Stimulated activated naive B cell treated with anti-CD40 and anti-IgM and Interleukin-4, amounts not matched to agents 10 μg/mL and 1 μg/mL and 100 μg/mL, for 72 hours (primary cell): ENCODE measurements around the gene ABCA7.
A peak's percentile ranks its signal among the peaks of the same experiment; 100 is the strongest.

Experiments
- ATAC-seq, 2 donors: fragments of 150-1000 bp; cut with Tn5 transposase; replicated peaks; 2 replicates each; pipeline ENCODE4 v1.10.0; 2021; ENCODE audit warnings: moderate library complexity in 1 of 2
- DNase-seq: peaks from one replicate; pipeline ENCODE4 v3.0.0; 2021
- H3K27ac Mint-ChIP-seq: one replicate; pipeline ENCODE4 v1.8.0; 2022; ENCODE audit warnings: mild to moderate bottlenecking, mixed read lengths
- H3K27me3 Mint-ChIP-seq, 2 donors: one replicate each; pipeline ENCODE4 v1.8.0; 2022; ENCODE audit warnings: mixed read lengths in 2 of 2
- H3K36me3 Mint-ChIP-seq, 2 donors: one replicate each; pipeline ENCODE4 v1.8.0; 2022; ENCODE audit warnings: mixed read lengths in 2 of 2, mild to moderate bottlenecking in 1 of 2
- H3K4me1 Mint-ChIP-seq, 2 donors: one replicate each; pipeline ENCODE4 v1.8.0; 2022; ENCODE audit warnings: mixed read lengths in 2 of 2, mild to moderate bottlenecking in 1 of 2
- H3K4me3 Mint-ChIP-seq, 2 donors: one replicate each; pipeline ENCODE4 v1.8.0; 2022; ENCODE audit warnings: mild to moderate bottlenecking in 2 of 2, mixed read lengths in 2 of 2, moderate library complexity in 1 of 2
- H3K9me3 Mint-ChIP-seq, 2 donors: one replicate each; pipeline ENCODE4 v1.8.0; 2022; ENCODE audit warnings: mixed read lengths in 2 of 2, mild to moderate bottlenecking in 1 of 2

ABCA7 gene

DNA sequence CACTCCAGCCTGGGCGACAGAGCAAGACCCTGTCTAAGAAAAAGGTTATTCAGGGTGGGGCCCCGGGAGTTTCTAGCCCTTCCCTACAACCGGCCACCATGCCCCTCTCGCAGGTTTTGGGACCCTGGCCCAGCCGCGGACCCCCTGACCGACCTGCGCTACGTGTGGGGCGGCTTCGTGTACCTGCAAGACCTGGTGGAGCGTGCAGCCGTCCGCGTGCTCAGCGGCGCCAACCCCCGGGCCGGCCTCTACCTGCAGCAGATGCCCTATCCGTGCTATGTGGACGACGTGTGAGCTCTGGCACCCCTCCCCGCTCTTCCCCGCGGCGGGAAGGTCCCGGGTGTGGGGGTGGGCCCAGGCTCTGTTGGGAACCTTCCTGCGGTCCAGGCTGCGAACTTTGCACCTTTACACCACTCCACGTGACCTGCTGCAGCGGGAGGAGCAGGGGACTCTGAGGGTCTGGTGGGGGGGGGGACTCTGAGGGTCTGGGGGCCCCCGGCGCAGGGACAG, 6.3 kb downstream of the ABCA7 start:
- Mint-ChIP-seq H3K27me3 (no peaks in the 10 kb centered on the region), H3K9me3 (no peaks in the 10 kb centered on the region), H3K4me1 (peaks cover 3 to 12% of the 10 kb centered on the region in 2 donors), H3K4me3 (no peak overlapping the region), H3K27ac (no peak overlapping the region), H3K36me3 (peaks cover 24 to 25% of the 10 kb centered on the region in 2 donors)
- no peak for ATAC-seq
- no peak for DNase-seq

DNA sequence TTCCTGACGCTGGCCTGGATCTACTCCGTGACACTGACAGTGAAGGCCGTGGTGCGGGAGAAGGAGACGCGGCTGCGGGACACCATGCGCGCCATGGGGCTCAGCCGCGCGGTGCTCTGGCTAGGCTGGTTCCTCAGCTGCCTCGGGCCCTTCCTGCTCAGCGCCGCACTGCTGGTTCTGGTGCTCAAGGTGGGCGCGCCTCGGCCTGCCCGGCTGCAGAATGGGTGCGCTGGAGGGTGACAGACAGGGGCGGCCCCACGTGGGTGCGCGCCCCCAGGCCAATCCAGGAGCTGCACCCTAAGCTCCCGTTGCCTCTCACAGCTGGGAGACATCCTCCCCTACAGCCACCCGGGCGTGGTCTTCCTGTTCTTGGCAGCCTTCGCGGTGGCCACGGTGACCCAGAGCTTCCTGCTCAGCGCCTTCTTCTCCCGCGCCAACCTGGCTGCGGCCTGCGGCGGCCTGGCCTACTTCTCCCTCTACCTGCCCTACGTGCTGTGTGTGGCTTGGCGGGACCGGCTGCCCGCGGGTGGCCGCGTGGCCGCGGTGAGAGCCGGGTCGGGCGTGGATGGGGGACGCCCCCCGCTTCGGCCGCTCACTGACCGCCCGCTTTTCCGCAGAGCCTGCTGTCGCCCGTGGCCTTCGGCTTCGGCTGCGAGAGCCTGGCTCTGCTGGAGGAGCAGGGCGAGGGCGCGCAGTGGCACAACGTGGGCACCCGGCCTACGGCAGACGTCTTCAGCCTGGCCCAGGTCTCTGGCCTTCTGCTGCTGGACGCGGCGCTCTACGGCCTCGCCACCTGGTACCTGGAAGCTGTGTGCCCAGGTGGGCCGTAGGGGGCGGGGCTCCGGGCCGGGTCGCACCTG, 7.2 kb downstream of the ABCA7 start:
- Mint-ChIP-seq H3K4me3 (no peak overlapping the region), H3K27ac (no peak overlapping the region), H3K36me3 (peaks cover 31 to 32% of the 10 kb centered on the region in 2 donors), H3K9me3 (no peaks in the 10 kb centered on the region), H3K4me1 (peaks cover 0 to 6% of the 10 kb centered on the region in 2 donors), H3K27me3 (no peaks in the 10 kb centered on the region)
- DNase-seq (no peak), ATAC-seq (no peak)

DNA sequence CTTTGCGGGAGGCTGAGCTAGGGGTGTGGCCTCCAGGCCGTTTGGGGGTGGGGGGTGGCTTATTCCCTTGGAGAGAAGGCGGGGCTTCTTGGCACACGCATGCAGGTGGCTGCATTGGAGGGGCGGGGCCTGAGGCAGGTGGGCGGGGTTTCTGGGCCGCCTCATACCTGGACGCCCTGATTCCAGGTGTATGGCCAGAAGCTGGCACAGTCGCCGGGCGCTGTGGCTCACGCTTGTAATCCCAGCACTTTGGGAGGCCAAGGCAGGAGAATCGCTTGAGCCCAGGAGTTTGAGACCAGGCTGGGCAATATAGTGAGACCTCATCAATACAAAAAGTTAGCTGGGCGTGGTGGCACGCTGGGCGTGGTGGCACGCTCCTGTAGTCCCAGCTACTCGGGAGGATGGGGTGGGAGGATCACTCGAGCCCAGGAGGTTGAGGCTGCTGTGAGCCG, 7.8 kb downstream of the ABCA7 start:
- Mint-ChIP-seq H3K27ac (no peak overlapping the region), H3K36me3 (peaks cover 28 to 30% of the 10 kb centered on the region in 2 donors), H3K9me3 (no peaks in the 10 kb centered on the region), H3K4me3 (no peak overlapping the region), H3K27me3 (no peaks in the 10 kb centered on the region), H3K4me1 (peaks cover 1 to 3% of the 10 kb centered on the region in 2 donors)
- no peak for ATAC-seq
- DNase-seq = no peak

DNA sequence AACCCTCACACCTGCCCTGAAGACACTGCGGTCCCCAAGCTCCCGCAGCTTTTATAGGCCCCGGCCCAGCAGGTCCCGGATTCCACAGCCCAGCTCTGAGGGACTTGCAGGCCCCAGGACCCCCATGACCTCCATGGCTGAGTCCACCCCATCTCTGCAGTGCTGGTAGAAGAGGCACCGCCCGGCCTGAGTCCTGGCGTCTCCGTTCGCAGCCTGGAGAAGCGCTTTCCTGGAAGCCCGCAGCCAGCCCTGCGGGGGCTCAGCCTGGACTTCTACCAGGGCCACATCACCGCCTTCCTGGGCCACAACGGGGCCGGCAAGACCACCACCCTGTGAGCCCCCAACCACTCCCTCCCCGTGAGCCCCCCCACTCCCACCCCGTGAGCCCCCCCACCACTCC, 9.2 kb downstream of the ABCA7 start:
- Mint-ChIP-seq H3K4me1 (peaks cover 2 to 8% of the 10 kb centered on the region in 2 donors), H3K36me3 (peaks cover 39 to 40% of the 10 kb centered on the region in 2 donors), H3K27ac (no peak overlapping the region), H3K9me3 (no peaks in the 10 kb centered on the region), H3K4me3 (no peak overlapping the region), H3K27me3 (no peaks in the 10 kb centered on the region)
- ATAC-seq = no peak
- no peak for DNase-seq

DNA sequence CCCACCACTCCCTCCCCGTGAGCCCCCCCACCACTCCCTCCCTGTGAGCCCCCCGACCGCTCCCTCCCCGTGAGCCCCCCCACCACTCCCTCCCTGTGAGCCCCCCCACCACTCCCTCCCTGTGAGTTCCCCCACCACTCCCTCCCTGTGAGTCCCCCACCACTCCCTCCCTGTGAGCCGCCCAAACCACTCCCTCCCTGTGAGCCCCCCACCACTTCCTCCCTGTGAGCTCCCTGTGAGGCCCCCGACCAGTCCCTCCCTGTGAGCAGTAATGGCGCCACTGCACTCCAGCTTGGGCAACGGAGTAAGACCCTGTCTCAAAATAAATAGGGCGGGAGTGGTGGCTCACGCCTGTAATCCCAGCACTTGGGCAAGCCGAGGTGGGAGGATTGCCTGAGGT, 9.9 kb downstream of the ABCA7 start:
- ATAC-seq (no peak), DNase-seq (no peak)
- Mint-ChIP-seq H3K36me3 (peaks cover 39 to 40% of the 10 kb centered on the region in 2 donors), H3K27ac (no peak overlapping the region), H3K9me3 (no peaks in the 10 kb centered on the region), H3K4me1 (peaks cover 2 to 8% of the 10 kb centered on the region in 2 donors), H3K27me3 (no peaks in the 10 kb centered on the region), H3K4me3 (no peak overlapping the region)

DNA sequence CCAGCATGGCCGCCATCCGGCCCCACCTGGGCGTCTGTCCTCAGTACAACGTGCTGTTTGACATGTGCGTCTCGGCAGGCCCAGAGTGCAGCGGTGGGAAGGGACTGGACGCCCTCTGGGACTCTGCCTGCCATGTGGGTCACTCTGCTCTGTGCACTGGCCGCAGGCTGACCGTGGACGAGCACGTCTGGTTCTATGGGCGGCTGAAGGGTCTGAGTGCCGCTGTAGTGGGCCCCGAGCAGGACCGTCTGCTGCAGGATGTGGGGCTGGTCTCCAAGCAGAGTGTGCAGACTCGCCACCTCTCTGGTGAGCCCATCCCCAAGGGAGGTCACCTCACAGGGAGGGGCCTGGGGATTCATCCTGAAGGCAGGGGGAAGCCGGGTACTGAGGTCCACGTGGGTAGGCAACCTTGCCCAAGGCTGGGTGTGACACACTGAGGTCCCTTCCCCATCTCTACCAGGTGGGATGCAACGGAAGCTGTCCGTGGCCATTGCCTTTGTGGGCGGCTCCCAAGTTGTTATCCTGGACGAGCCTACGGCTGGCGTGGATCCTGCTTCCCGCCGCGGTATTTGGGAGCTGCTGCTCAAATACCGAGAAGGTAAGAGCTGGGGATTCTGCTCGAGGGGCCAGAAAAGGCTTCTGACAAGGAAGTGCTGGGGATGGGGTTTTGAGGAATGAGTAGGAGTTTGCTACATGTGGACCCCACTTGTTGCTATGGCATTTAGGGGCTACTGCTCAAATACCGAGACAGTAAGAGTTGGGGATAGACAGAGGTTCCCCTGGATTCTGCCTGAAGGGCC, 11.3 kb downstream of the ABCA7 start:
- H3K27me3 Mint-ChIP-seq = no peaks in the 10 kb centered on the region
- no peak overlapping the region for H3K4me3 Mint-ChIP-seq
- ATAC-seq (no peak), DNase-seq (no peak)
- peaks cover under 1 to 2% of the 10 kb centered on the region in 2 donors for H3K9me3 Mint-ChIP-seq
- H3K4me1 Mint-ChIP-seq = peaks cover 2 to 8% of the 10 kb centered on the region in 2 donors
- no peak overlapping the region for H3K27ac Mint-ChIP-seq
- H3K36me3 Mint-ChIP-seq = peaks cover 44 to 46% of the 10 kb centered on the region in 2 donors

DNA sequence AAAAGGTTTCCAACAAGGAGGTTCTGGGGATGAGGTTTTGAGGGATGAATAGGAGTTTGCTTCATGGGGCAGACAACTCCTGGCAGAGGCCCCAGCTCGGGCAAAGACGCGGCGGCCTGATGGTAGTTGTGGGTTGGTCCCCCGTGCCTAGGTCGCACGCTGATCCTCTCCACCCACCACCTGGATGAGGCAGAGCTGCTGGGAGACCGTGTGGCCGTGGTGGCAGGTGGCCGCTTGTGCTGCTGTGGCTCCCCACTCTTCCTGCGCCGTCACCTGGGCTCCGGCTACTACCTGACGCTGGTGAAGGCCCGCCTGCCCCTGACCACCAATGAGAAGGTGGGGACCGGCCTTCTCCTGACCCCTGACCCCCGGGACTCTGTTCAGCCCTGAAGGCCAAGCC, 11.9 kb downstream of the ABCA7 start:
- Mint-ChIP-seq H3K9me3 (peaks cover 7 to 8% of the 10 kb centered on the region in 2 donors), H3K4me1 (peaks cover 6 to 10% of the 10 kb centered on the region in 2 donors), H3K4me3 (no peak overlapping the region), H3K36me3 (peaks cover 48 to 52% of the 10 kb centered on the region in 2 donors), H3K27ac (no peak overlapping the region), H3K27me3 (no peaks in the 10 kb centered on the region)
- DNase-seq (no peak), ATAC-seq (no peak)

DNA sequence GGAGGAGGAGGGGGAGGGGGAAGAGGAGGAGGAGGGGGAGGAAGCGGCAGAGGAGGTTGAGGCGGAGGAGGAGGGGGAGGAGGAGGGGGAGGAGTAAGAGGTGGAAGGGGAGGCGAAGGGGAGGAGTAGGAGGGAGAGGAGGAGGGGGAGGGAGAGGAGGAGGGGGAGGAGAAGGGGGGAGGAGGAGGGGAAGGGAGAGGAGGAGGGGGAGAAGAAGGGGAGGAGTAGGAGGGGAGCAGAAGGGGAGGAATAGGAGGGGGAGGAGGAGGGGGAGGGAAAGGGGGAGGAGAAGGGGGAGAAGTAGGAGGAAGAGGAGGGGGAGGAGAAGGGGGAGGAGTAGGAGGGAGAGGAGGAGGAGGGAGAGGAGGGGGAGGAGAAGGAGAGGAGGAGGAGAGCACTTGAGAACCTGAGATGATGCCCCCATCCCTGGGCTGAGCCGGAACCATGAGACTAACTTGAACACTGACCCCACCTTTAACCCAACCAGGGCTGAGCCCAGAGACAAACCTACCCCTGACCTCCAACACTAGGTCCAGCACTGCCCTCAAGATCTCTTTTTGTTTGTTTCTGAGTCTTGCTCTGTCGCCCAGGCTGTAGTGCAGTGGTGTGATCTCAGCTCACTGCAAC, 12.6 kb downstream of the ABCA7 start:
- ATAC-seq = peak; percentile 36 to 44
- Mint-ChIP-seq H3K4me1 (peaks cover 6 to 12% of the 10 kb centered on the region in 2 donors), H3K27me3 (no peaks in the 10 kb centered on the region), H3K4me3 (no peak overlapping the region), H3K9me3 (peaks cover 11 to 12% of the 10 kb centered on the region in 2 donors), H3K36me3 (peaks cover 49 to 59% of the 10 kb centered on the region in 2 donors), H3K27ac (no peak overlapping the region)
- no peak for DNase-seq

DNA sequence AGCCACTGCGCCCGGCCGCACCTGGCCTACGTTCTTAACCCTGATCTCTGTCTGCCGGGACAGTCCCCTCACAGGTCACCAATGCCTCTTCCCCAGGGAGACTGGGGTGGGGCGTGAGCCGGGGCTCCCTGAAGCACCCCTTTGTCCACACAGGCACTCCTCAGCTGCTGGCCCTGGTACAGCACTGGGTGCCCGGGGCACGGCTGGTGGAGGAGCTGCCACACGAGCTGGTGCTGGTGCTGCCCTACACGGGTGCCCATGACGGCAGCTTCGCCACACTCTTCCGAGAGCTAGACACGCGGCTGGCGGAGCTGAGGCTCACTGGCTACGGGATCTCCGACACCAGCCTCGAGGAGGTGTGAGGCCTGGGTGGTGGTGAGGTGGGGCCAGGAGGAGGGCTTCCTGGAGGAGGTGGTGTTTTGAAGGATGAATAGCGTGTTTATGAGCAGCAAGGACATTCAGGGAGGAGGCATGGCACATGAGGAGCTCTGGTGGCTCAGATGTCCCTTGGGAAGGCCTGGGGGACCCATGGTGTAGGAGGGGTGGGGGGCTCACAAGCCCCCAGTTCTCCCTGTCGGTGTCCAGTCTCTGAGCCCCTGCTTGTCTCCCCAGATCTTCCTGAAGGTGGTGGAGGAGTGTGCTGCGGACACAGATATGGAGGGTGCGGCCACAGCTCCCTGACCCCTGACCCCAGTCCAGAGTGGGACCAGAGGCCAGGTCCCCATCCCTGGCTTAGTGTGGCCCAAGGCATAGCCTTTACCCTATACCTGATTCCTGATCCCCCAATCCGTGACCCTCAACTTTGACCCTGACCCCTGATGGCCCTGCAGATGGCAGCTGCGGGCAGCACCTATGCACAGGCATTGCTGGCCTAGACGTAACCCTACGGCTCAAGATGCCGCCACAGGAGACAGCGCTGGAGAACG, 13.5 kb downstream of the ABCA7 start:
- no peak overlapping the region for H3K27ac Mint-ChIP-seq
- ATAC-seq (peak; percentile 21 to 35), DNase-seq (no peak)
- no peaks in the 10 kb centered on the region for H3K27me3 Mint-ChIP-seq
- no peak overlapping the region for H3K4me3 Mint-ChIP-seq
- H3K4me1 Mint-ChIP-seq = peaks cover 6 to 12% of the 10 kb centered on the region in 2 donors
- H3K9me3 Mint-ChIP-seq = peaks cover 13 to 18% of the 10 kb centered on the region in 2 donors
- H3K36me3 Mint-ChIP-seq = peaks cover 58 to 69% of the 10 kb centered on the region in 2 donors

DNA sequence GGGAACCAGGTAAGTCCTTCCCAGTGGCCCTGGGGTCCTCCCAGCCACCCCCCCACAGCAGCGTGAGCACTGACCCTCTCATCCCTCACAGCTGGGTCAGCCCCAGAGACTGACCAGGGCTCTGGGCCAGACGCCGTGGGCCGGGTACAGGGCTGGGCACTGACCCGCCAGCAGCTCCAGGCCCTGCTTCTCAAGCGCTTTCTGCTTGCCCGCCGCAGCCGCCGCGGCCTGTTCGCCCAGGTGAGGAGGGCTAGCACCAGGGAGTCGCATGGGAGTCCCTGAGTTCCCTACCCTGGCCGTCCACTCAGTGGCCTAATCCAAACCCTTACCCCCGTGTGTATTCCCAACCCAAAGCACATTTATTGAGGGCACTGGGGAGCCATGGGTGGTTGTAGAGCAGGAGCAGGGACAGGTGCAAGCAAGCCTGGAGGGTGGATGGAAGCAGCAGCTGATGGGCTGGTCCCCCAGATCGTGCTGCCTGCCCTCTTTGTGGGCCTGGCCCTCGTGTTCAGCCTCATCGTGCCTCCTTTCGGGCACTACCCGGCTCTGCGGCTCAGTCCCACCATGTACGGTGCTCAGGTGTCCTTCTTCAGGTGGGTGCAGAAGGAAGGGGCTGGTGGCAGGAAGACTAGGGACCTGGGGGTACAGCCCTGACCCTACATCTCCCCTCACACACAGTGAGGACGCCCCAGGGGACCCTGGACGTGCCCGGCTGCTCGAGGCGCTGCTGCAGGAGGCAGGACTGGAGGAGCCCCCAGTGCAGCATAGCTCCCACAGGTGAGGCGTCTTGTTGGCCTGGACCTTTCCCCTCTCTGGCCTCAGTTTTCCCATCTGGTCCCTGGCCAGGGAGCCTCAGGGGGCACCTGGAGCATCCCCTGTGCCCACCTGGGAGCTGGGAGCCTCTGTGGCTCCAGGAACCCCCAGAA, 14.5 kb downstream of the ABCA7 start:
- H3K9me3 Mint-ChIP-seq = peaks cover 13 to 20% of the 10 kb centered on the region in 2 donors
- no peak overlapping the region for H3K4me3 Mint-ChIP-seq
- ATAC-seq (no peak), DNase-seq (no peak)
- H3K4me1 Mint-ChIP-seq = peaks cover 6 to 12% of the 10 kb centered on the region in 2 donors
- H3K27me3 Mint-ChIP-seq = no peaks in the 10 kb centered on the region
- H3K36me3 Mint-ChIP-seq = peaks cover 63 to 72% of the 10 kb centered on the region in 2 donors
- peak overlapping the region; percentile 37 for H3K27ac Mint-ChIP-seq

DNA sequence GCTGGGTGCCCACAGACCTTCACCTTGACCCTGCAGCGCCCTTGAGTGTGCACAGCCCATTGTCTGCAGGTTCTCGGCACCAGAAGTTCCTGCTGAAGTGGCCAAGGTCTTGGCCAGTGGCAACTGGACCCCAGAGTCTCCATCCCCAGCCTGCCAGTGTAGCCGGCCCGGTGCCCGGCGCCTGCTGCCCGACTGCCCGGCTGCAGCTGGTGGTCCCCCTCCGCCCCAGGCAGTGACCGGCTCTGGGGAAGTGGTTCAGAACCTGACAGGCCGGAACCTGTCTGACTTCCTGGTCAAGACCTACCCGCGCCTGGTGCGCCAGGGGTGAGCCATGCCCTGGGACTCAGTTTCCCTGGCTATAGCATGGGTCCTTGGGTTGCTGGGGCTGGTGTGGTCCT, 15.1 kb downstream of the ABCA7 start:
- ATAC-seq = no peak
- peaks cover 69 to 79% of the 10 kb centered on the region in 2 donors for H3K36me3 Mint-ChIP-seq
- no peak overlapping the region for H3K4me3 Mint-ChIP-seq
- H3K9me3 Mint-ChIP-seq = peaks cover 13 to 20% of the 10 kb centered on the region in 2 donors
- DNase-seq = no peak
- H3K4me1 Mint-ChIP-seq = peaks cover 6 to 12% of the 10 kb centered on the region in 2 donors
- peak overlapping the region; percentile 37 for H3K27ac Mint-ChIP-seq
- H3K27me3 Mint-ChIP-seq = no peaks in the 10 kb centered on the region

DNA sequence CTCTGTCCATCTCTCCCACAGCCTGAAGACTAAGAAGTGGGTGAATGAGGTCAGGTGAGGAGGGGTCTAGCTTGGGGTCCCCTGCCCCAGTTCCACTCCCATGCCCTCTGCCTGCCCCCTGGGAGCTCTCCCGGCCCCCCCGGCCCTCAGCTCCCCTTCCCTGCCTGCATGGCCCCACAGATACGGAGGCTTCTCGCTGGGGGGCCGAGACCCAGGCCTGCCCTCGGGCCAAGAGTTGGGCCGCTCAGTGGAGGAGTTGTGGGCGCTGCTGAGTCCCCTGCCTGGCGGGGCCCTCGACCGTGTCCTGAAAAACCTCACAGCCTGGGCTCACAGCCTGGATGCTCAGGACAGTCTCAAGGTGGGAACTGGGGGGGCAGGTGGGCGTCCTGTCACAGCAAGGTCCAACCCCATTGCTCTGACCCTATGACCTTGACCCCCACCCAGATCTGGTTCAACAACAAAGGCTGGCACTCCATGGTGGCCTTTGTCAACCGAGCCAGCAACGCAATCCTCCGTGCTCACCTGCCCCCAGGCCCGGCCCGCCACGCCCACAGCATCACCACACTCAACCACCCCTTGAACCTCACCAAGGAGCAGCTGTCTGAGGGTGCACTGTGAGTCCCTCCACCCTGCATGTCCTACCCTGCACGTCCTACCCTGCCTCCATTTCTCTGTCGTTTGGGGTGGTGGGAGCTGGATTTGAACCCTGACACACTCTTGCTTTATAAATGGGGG, 16.1 kb downstream of the ABCA7 start:
- no peak for DNase-seq
- Mint-ChIP-seq H3K9me3 (peaks cover 13 to 20% of the 10 kb centered on the region in 2 donors), H3K36me3 (peaks cover 75 to 78% of the 10 kb centered on the region in 2 donors), H3K27ac (peak overlapping the region; percentile 49), H3K4me1 (peaks cover 6 to 12% of the 10 kb centered on the region in 2 donors), H3K4me3 (no peak overlapping the region), H3K27me3 (no peaks in the 10 kb centered on the region)
- no peak for ATAC-seq
